Heart left ventricle (tissue), 16 donors: ENCODE data around the gene IGFBP7. TPM values are rescaled to one million over a fixed set of nuclear protein-coding genes. Genes with fewer than 3 reads are reported as not detected.

ENCODE experiments used
- ATAC-seq, 4 donors: fragments of 200-7000 bp; cut with Tn5 transposase; one replicate each; pipeline ENCODE4 v1.9.1; 2020 to 2022; ENCODE audit warnings: moderate library complexity in 4 of 4, mild to moderate bottlenecking in 3 of 4, moderate number of reproducible peaks in 1 of 4
- DNase-seq, 5 donors: peaks; one replicate each; pipeline ENCODE4 v3.0.0-alpha.2; 2020
- H3K27ac ChIP-seq, 12 donors: fragments of 200-600 bp; sonication (generic) in 4 of 12; one replicate each; pipeline versions ENCODE4 v1.5.0 to v1.8.0; 2016 to 2022; ENCODE audit warnings: mild to moderate bottlenecking in 2 of 12
- H3K27me3 ChIP-seq, 9 donors: fragments of 200-600 bp; sonication (generic) in 2 of 9; one replicate each; pipeline versions ENCODE4 v1.5.1 to v1.8.0; 2016 to 2022; ENCODE audit warnings: mild to moderate bottlenecking in 3 of 9
- H3K36me3 ChIP-seq, 9 donors: fragments of 200-600 bp; sonication (generic) in 2 of 9; one replicate each; pipeline versions ENCODE4 v1.5.0 to v1.8.0; 2018 to 2022; ENCODE audit warnings: mild to moderate bottlenecking in 2 of 9
- H3K4me1 ChIP-seq, 12 donors: fragments of 200-600 bp; sonication (generic) in 4 of 12; one replicate each; pipeline versions ENCODE4 v1.5.0 to v1.8.0; 2016 to 2022; ENCODE audit warnings: mild to moderate bottlenecking in 3 of 12
- H3K4me3 ChIP-seq, 12 donors: fragments of 200-600 bp; sonication (generic) in 4 of 12; one replicate each; pipeline versions ENCODE4 v1.5.0 to v1.8.0; 2017 to 2022; ENCODE audit warnings: mild to moderate bottlenecking in 9 of 12, moderate library complexity in 4 of 12
- H3K9me3 ChIP-seq, 12 donors: fragments of 200-600 bp; sonication (generic) in 4 of 12; one replicate each; pipeline versions ENCODE4 v1.5.0 to v1.8.0; 2016 to 2022; ENCODE audit warnings: mild to moderate bottlenecking in 1 of 12
- POLR2A ChIP-seq, 2 donors: fragments of 450-650 bp; IDR thresholded peaks; one replicate each; pipeline ENCODE4 v1.6.1; 2017; ENCODE audit warnings: antibody characterized with exemption in 2 of 2, mild to moderate bottlenecking in 2 of 2, moderate library complexity in 2 of 2
- WGBS, 4 donors: extraction: QIAGEN DNeasy Blood & Tissue Kit in 2 of 4; methylation state at CpG; one replicate each; pipeline versions ENCODE4 v1.1.5 to v1.1.7; 2013 to 2018; 5-methylcytosine and 5-hydroxymethylcytosine counted together
- intact Hi-C, 10 donors: fragments of 100-400 bp; cut with DNase I; formaldehyde crosslinking; loops; one replicate each; pipeline versions ENCODE4 v1.11.1 to v1.14.2; 2022
- polyA plus RNA-seq, 2 donors: library from polyadenylated mRNA; stranded (reverse); fragments of 200-250 nt; gene quantifications; one replicate each; pipeline ENCODE4 v1.2.3, GENCODE V29; 2013
- total RNA-seq, 9 donors: library from RNA; depleted of rRNA in 2 of 9; stranded (reverse); fragments of >200 nt in 2 of 9; fragmentation: NEBNext Ultra II Directional in 3 of 9; extraction: Animal tissue kit (Norgen Biotek cat#: 25700) in 3 of 9; gene quantifications; one replicate each; pipeline versions ENCODE4 v1.1.0 to v1.2.4, GENCODE V29; 2016 to 2023
- TF ChIP-seq, protein P1 (sequence below), 12 donors: fragments of 200-600 bp; sonication (generic) in 4 of 12; IDR thresholded peaks; one replicate each; pipeline versions ENCODE4 v1.5.0 to v1.8.0; 2018 to 2022; ENCODE audit warnings: antibody characterized with exemption in 12 of 12, mild to moderate bottlenecking in 5 of 12
- donor health status: ischemic (EF 13 %, LVEDD 7.1; RV severe dilation, severe dysfunction).
- donor health status: healthy with polysubstance abuse.
- donor health status: DM: no; HTN: yes; CAD: no.
- donor health status: DM: no; HTN: no; CAD: no.
- donor health status: ischemic (EF 25% LVEDD 6.9; RV normal size, moderate dysfunction).
- donor health status: ischemic (EF 25% LVEDD 5.7; RV mildly dilated, moderate dysfunction).
- donor health status: healthy.
- donor health status: DM: yes; HTN: yes; CAD: no.
- donor health status: ischemic (EF 35%, LVEDD 5.7; RV mildly dilated, moderate dysfunction).
- donor health status: nonischemic (EF 11% LVEDD 7.7; RV severe dilation, severe dysfunction).
- donor health status: DM: yes; HTN: yes; CAD: no.
- donor health status: PGD.
- donor health status: ischemic (EF 29% LVEDD 5.4; RV normal size, mild dysfunction).
- donor health status: nonischemic (EF 23%, LVEDD 6.1; RV moderate dilation, normal function).

The IGFBP7 gene
- total and polyA plus RNA-seq, 11 donors, result 458 to 1,088 (median 585) TPM

DNA sequence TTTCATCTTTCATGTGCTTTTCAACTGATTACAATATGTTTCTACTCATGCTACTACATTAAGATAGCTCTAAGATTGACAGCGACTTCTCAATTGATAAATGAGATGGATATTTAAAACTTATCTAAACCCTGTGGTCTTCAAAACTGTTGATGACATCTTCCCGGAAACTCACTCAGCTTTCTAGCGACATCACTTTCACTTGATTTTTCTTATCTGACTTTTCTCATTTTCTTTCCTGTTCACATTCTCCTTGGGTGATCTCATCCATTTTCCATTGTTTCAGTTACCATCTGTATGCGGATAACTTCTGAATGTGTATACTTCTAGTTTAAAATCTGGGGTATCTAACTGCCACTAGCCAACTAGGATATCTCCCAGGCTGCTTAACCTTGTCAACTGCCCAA, 128.4 kb downstream of the IGFBP7 start:
- Histone ChIP-seq H3K36me3 (peaks cover 0 to 32% (median 14%) of the 10 kb centered on the region in 9 donors), H3K27ac (peak overlapping the region in 2 of 12 donors; percentile 9 to 15), H3K4me3 (peak overlapping the region in 1 of 12 donors; percentile 6), H3K27me3 (no peaks in the 10 kb centered on the region), H3K9me3 (no peaks in the 10 kb centered on the region), H3K4me1 (peaks cover 0 to 56% (median 39%) of the 10 kb centered on the region in 12 donors)
- ATAC-seq (no peak), DNase-seq (no peak)
- intact Hi-C loops, result no loop called here
- TF ChIP-seq POLR2A (IDR thresholded peaks at IDR 0.05), result no peak
- TF ChIP-seq, protein P1, sequence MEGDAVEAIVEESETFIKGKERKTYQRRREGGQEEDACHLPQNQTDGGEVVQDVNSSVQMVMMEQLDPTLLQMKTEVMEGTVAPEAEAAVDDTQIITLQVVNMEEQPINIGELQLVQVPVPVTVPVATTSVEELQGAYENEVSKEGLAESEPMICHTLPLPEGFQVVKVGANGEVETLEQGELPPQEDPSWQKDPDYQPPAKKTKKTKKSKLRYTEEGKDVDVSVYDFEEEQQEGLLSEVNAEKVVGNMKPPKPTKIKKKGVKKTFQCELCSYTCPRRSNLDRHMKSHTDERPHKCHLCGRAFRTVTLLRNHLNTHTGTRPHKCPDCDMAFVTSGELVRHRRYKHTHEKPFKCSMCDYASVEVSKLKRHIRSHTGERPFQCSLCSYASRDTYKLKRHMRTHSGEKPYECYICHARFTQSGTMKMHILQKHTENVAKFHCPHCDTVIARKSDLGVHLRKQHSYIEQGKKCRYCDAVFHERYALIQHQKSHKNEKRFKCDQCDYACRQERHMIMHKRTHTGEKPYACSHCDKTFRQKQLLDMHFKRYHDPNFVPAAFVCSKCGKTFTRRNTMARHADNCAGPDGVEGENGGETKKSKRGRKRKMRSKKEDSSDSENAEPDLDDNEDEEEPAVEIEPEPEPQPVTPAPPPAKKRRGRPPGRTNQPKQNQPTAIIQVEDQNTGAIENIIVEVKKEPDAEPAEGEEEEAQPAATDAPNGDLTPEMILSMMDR (IDR thresholded peaks at IDR 0.05), result no peak
- 28 to 41% (median 31%) methylated on average over 4 of the region's 4 CpGs for WGBS, 4 donors

Other genes with a start within 250 kb of the IGFBP7 start
- 10 to 100 TPM; 20.5 to 41.6 (median 29.6) TPM for gene REST, start 202.5 kb downstream of the IGFBP7 start, total RNA-seq
- 1 to 10 TPM; 4.4 to 7.3 TPM for gene REST, start 202.5 kb downstream of the IGFBP7 start, polyA plus RNA-seq
- 10 to 100 TPM; 11.2 to 23.0 (median 12.2) TPM for gene NOA1, start 132.8 kb downstream of the IGFBP7 start, total RNA-seq
- gene NOA1, start 132.8 kb downstream of the IGFBP7 start, polyA plus RNA-seq, result 10 to 100 TPM in 1 of 2 donors, 1 to 10 TPM in 1; 5.3 to 13.3 TPM
- 10 to 100 TPM; 63.6 to 87.0 (median 75.0) TPM for gene POLR2B, start 131.5 kb downstream of the IGFBP7 start, total RNA-seq
- gene POLR2B, start 131.5 kb downstream of the IGFBP7 start, polyA plus RNA-seq, result 10 to 100 TPM; 19.4 to 54.6 TPM